ENCODE data around the gene NEURL1.
"Not testable (repeated sequence)": the region's sequence is repeated elsewhere in the genome, so short reads cannot be mapped to it uniquely, and the experiment has no call there.

The NEURL1 gene

GRCh38 chr10:103622935-103623574 is 129.6 kb downstream of the NEURL1 start:
- DNase-seq (ENCODE audit: low read depth in 2 of 2) = no peak

DNA sequence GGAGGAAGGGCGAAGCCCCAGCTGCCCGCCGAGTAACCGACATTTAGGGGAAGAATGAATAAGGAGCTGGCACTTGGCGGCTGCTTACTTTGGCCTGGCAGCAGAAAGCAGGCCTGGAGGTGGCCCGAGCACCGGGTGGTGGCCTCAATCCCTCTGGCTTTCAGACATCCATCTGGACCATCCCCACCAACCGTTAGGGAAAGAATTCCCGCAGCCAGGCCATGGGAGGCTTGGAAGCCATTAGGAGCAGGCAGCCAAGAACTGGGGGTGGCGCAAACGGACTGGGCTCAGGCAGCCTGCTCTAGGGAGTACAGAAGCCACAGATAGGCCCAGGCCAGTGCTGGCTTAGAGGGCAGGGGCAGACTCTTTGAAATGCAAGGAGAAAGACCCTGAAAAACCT is 132.7 kb downstream of the NEURL1 start:
- DNase-seq (ENCODE audit: low read depth in 2 of 2) = no peak

- DNase-seq (ENCODE audit: low read depth in 2 of 2) = no peak
Measured at GRCh38 chr10:103627111-103627892, 133.8 kb downstream of the NEURL1 start.

- DNase-seq (ENCODE audit: low read depth in 2 of 2) = no peak
Measured at GRCh38 chr10:103627893-103628292, 134.4 kb downstream of the NEURL1 start.

DNA sequence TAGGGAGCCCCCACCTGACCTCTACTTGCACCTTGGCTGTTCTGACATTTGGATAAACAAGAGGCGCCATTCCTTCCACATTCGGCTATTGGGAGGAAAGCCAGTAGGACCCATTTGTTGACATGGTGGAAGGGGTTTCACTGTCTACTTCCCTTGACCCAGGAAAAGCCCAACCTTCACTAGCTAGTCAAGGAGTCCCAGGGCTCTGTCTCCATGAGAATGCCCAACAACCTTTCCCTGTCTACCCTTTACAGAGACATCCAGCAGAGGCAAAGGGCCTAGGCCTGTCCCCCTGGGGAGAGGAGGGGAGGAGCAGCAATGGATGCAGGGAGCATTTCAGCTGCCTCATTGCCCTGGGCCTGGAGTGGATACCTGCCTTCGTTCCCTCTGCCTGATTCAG is 136.1 kb downstream of the NEURL1 start:
- no peak for DNase-seq (ENCODE audit: low read depth in 2 of 2)

GRCh38 chr10:103630156-103630555 is 136.7 kb downstream of the NEURL1 start:
- no peak for DNase-seq (ENCODE audit: low read depth in 2 of 2)

DNA sequence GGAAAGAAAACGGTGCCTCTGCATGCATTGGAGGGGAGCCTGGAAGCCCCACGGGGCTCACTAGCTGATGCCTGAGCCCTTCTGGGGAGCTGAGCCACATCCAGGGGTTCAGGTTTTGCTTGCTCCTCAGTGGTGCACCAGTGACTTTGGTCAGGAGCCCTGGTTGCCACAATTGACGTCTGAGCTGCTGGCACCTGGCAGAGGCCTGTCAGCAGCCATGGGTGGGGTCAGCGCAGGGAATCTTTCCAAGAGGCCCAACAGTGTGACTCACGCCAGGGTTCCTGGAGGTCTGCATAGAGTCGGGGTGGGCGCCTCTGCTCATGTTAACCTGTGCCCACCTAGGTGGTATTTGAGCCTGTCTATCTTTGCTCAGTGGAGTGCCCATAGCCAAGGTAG is 138.7 kb downstream of the NEURL1 start:
- no peak for DNase-seq (ENCODE audit: low read depth in 2 of 2)

DNA sequence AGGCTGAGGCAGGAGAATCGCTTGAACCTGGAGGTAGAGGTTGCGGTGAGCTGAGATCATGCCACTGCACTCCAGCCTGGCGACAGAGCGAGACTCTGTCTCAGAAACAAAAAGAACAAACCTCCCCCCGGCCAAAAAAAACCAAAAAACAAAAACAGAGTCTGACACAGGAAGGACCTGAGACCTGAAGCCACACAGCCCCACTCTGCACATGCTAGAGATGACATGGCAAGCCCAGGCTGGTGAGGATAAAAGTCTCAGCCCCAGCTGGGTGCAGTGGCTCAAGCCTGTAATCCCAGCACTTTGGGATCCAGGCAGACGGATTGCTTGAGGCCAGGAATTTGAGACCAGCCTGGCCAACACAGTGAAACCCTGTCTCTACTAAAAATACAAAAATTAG is 139.4 kb downstream of the NEURL1 start:
- not testable (repeated sequence) for DNase-seq (ENCODE audit: low read depth in 2 of 2)

DNA sequence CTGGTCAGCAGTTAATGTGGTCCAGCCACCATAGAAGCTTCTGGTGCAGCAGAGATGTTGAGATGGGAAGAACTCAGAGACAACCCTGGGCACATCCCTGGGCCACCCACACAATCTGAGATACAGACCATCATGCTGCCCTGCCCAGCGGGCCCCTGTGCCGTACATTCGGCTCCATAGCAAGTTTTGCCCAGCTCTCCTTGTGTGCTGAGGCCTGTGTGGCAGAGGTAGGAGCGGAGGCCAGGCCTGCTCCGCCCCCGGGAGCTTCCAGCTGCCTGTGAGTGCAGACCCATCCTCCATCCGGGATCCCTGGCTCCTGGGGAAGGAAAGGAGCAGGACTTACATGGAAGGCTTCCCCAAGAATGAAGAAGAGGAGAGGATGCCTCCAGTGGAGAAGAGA is 140.3 kb downstream of the NEURL1 start:
- no peak for DNase-seq (ENCODE audit: low read depth in 2 of 2)

DNA sequence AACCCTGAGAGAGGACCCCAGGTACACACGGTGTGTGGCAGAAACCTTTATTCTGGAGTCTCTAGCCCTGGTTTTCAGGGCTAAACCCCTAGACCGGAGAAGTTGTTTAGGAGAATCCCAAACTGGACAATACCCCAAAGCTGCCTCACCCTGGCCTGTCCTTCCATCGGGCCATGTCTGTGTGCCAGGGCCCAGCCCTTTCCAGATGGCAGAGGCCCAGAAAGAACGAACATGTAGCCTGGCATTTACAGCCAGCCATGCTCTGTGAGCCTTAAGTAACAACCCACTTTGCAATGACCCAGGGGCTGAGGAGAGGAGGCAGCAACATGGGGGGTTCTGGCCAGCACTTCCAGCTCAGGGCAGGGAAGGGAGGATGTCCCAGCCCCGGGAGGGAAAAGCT is 142.1 kb downstream of the NEURL1 start:
- no peak for DNase-seq (ENCODE audit: low read depth in 2 of 2)

GRCh38 chr10:103636492-103636891 is 143.0 kb downstream of the NEURL1 start:
- DNase-seq (ENCODE audit: low read depth in 2 of 2) = no peak

GRCh38 chr10:103637011-103637410 is 143.5 kb downstream of the NEURL1 start:
- no peak for DNase-seq (ENCODE audit: low read depth in 2 of 2)

DNA sequence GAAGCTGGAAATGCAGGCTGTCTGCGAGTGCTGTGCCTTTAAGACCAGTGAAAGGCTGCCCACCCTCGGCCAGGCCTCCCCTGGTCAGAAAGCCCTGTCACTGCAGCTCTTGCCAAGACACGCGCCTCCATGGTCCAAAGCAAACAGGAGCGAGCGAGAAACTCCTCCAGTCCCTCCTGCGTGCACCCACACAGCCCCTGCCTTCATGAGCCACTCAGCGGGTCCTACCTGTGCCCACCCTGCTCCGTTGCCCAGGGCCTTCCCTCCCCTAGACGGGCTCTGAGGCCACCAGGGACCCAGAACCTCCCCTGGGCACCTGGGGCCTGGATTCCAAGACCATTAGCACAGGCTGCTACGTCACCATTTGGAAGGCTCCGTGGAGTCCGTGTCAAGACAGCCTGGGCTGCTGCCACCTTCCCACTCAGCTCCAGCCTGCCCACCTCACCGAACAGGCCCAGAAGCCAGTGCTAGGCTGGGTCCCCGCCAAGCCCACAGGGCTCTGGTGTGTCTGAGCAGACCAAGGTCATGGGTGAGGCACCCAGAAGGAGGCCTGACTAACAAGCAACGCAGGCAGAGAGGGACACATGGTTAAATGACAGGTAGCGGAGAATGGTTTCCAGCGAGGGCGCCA is 144.5 kb downstream of the NEURL1 start:
- no peak for DNase-seq (ENCODE audit: low read depth in 2 of 2)

DNA sequence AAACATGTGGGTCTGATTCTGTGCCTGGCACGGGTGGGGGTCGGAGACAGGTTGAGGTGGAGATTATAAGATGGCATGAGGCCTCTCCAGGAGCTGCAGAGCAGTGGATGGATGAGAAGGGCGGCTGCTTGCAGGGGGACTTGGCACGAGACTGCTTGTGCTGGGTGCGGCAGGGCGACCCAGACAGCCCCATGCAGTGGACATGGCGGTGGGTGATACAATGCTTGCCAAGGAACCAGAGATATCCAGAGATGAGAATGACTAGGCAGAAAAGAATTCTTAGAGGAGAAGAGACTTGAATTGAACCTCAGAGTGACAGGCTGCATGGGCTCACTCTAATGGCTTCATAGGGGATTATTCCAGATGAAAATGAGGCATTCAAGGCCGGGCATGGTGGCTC is 145.4 kb downstream of the NEURL1 start:
- no peak for DNase-seq (ENCODE audit: low read depth in 2 of 2)

GRCh38 chr10:103640436-103641181 is 147.1 kb downstream of the NEURL1 start:
- no peak for DNase-seq (ENCODE audit: low read depth in 2 of 2)

GRCh38 chr10:103641326-103641725 is 147.8 kb downstream of the NEURL1 start:
- DNase-seq (ENCODE audit: low read depth in 2 of 2) = no peak

Data from stimulated activated CD4-positive, alpha-beta T cell treated with anti-CD3 and anti-CD28 coated beads, Interleukin-15, amount 100 ng/mL, for 48 hours (primary cell).